PC-3 (cell line): Measurements from ENCODE around the gene SMG6.

Experiments
- CTCF ChIP-seq: fragments of 300-600 bp; sonication (generic); conservative IDR thresholded peaks from 2 replicates; pipeline ENCODE4 v1.5.1; 2017; ENCODE audit warnings: antibody characterized with exemption, low read depth, mild to moderate bottlenecking, low read length
- EZH2 ChIP-seq: fragments of 300-600 bp; sonication (generic); IDR thresholded peaks from one replicate; pipeline ENCODE4 v1.6.1; 2017; ENCODE audit warnings: antibody characterized with exemption, mild to moderate bottlenecking, low read length; ENCODE audit not compliant: unreplicated experiment

- TF ChIP-seq CTCF (no peak), EZH2 (no peak)
These were observed 66.1 kb downstream of the SMG6 start for GRCh38 chr17:2237521-2237921.
